Measurements from ENCODE around the gene FEN1.

FEN1 gene

GRCh38 chr11:61774411-61774810, 18.3 kb upstream of the FEN1 start:
- no peak for DNase-seq (ENCODE audit: extremely low read depth in 1 of 2, low read depth in 1 of 2)

DNA sequence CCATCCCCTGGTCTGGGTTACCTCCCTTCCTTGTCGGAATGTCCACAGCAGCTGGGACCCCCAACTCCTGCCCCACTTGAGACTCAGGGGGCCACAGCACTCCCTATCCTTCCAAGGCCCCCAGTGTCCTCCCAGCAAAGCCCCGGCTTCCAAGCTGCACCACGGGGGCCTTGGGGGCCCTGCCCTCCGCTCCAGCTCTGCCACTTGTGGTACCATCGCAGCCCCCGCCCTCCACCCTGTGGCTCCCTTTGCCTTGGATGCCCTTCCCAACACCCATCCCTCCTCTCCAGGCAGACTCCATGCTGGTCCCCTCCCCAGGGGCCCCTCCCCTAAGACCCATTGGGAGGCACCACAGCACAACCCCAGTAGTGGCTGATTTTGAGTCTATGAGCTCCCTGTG, 17.6 kb upstream of the FEN1 start:
- no peak for DNase-seq (ENCODE audit: extremely low read depth in 1 of 2, low read depth in 1 of 2)

- DNase-seq (ENCODE audit: extremely low read depth in 1 of 2, low read depth in 1 of 2): no peak
These were observed 16.8 kb upstream of the FEN1 start for GRCh38 chr11:61775606-61776554.

- peak; percentile 35 to 54 for DNase-seq (ENCODE audit: extremely low read depth in 1 of 2, low read depth in 1 of 2)
These were observed 16.1 kb upstream of the FEN1 start for GRCh38 chr11:61776561-61777075.

DNA sequence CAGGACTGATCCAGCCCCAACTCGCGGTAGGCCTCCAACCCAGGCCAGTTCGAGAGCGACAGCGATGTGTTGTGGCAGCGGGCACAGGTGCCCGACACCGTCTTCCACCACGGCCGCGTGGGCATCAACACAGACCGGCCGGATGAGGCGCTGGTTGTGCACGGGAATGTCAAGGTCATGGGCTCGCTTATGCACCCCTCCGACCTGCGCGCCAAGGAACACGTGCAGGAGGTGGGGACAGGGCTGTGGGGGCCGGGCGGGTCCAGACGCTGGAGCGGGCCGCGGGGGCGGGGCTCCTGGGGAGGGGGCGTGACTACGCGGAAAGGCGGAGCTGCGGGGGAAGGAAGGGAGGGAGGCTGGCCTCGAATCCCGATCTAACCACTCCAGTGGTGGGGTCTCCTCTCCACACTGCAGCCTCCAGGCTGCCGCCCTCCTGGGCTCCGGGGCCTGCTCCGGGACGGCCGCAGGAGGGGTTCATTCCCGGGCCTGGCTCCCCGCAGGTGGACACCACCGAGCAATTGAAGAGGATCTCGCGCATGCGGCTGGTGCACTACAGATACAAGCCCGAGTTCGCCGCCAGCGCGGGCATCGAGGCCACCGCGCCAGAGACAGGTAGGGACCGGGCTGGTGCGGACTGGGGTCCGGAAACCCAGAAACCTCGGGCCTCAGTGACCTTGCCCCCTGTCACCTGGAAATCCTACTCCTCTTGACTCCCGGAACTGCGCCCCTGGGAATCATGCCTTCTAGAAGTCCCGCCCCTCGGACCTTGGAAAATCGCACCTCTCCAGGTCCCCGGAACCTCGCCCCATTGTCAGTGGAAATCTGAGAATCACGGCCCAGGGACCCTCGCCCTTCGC, 15.2 kb upstream of the FEN1 start:
- DNase-seq (ENCODE audit: extremely low read depth in 1 of 2, low read depth in 1 of 2): peak in 1 of 2 donors; percentile 25

DNA sequence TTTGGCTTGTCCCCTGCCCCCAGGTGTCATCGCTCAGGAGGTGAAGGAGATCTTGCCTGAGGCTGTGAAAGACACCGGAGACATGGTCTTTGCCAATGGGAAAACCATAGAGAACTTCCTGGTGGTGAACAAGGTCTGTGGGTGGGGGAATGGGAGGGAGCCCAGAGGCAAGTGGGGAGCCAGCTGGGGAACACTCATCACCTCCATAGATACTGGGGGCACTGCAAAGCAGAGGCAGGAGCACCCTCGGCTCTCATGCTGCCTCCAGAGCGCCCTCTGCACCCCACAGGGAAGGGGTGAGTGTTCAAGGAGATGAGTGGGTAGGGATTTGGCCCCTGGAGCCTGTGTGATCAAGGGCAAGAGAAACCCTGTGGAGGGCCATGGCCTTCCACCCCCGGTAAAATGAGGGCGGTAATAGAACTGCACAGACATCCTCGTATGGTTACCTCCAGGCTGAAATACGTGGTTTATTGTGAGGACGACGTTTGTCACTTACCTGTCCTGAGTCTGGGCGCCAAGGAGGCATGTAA, 14.3 kb upstream of the FEN1 start:
- no peak for DNase-seq (ENCODE audit: extremely low read depth in 1 of 2, low read depth in 1 of 2)

DNA sequence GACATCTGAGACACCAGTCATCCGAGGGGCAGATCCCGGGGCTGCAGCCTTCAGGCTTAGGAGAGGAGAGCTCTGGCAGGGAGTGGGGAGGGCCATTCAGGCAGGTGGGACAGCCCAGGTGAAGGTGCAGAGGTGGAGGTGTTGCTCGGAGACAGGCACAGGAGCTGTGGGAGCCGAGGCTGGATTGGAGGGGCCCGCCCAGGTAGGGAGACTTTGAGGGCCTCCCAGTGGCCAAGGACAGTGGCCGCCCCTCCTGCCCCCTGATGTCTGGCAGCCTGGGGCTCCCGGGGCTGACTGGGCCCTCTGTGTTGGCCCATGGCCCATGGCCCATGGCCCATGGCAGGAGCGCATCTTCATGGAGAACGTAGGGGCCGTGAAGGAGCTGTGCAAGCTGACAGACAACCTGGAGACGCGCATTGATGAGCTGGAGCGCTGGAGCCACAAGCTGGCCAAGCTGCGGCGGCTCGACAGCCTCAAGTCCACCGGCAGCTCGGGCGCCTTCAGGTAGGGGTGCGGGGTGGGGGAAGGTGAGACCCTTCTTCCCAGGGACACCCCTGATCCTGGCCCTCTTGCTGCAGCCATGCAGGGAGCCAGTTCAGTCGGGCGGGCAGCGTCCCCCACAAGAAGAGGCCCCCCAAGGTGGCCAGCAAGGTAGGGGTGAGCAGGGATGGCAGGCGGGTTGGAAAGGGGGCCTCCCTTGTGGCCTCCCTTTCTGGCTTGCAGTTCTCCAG, 13.6 kb upstream of the FEN1 start:
- DNase-seq (ENCODE audit: extremely low read depth in 1 of 2, low read depth in 1 of 2): no peak

DNA sequence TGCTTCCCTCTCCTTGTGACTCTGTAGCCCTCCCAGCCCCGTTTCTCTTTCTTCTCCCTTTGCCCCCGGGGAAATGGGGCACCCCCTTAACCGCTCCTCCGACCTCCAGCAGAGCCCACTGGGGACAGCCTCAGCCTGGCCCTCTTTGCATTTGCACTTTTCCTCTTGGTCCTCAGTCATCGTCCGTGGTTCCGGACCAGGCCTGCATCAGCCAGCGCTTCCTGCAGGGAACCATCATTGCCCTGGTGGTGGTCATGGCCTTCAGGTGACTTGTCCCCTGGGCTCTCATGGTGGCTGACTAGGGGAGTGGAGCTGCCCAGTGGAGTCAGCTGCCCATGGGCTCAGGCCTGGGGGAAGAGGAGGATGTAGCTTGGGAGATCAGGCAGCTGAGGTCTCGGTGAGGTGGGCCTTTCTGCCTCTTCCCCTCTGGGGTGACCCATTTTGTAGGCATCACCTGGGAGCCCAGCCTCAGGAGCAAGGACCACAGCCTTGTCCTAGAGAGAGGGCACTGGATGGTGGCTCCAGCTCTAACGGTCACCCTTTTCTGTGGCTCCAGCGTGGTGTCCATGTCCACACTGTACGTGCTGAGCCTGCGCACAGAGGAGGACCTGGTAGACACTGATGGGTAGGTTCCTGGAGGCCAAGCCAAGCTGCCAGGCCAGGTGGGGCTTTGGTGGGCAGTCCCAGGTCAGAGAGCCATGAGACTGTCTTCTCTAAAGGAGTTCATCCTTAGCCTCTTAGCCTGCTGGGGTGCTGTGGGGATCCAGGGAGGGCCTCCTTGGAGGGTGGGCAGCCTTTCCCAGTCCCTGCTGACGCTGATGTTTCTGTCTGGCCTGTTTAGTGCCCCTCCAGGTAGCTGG, 12.8 kb upstream of the FEN1 start:
- DNase-seq (ENCODE audit: extremely low read depth in 1 of 2, low read depth in 1 of 2): no peak

- DNase-seq (ENCODE audit: extremely low read depth in 1 of 2, low read depth in 1 of 2): no peak
These were observed 12.0 kb upstream of the FEN1 start for GRCh38 chr11:61780581-61781162.

GRCh38 chr11:61781585-61781984, 11.1 kb upstream of the FEN1 start:
- no peak for DNase-seq (ENCODE audit: extremely low read depth in 1 of 2, low read depth in 1 of 2)

- no peak for DNase-seq (ENCODE audit: extremely low read depth in 1 of 2, low read depth in 1 of 2)
These were observed 10.4 kb upstream of the FEN1 start for GRCh38 chr11:61782299-61782698.

DNA sequence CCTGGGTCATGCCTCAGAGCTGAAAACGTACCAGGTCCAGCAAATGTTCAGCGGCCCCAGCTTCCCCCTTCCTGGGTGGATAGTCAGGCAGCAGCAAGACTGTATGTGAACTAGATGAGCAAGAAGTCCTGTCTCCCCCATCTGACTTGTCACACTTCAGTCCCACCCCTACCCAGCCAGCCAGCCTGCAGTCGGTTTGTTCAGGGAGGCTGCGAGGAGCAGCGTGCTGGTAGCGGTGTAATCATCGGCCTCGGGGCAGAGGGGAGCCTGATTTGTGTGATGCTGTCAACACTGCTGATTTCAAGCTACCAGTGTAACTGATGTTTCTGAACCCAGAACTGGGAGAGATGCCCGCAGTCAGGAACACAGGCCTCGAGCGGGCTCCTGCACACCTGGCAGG, 9.9 kb upstream of the FEN1 start:
- no peak for DNase-seq (ENCODE audit: extremely low read depth in 1 of 2, low read depth in 1 of 2)

GRCh38 chr11:61783717-61784505, 8.8 kb upstream of the FEN1 start:
- DNase-seq (ENCODE audit: extremely low read depth in 1 of 2, low read depth in 1 of 2): no peak

GRCh38 chr11:61784506-61784805, 8.3 kb upstream of the FEN1 start:
- no peak for DNase-seq (ENCODE audit: extremely low read depth in 1 of 2, low read depth in 1 of 2)

DNA sequence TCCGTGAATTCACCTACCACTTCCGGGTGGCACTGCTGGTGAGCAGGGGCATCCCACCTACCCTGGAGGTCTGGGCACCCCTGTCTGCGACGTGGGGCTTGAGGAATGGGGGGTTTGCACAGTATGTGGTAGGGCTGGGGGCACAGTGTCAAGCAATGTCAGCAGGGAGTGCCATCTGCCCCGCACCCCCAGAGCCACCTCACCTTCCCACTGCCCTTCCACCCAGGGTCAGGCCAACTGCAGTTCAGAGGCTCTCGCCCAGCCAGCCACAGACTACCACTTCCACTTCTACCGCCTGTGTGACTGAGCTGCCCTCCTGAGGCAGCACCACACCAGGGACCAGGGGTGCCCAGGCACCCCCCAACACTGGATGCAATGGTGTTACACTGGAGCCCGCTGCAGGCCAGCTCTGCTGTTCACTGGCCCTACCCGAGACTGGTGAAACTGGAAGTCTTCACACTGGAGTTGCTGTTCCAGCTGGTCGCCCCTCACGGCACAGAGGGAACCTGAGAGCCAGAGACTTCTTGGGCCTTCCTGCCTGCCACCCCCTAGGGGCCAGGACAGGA, 6.8 kb upstream of the FEN1 start:
- no peak for DNase-seq (ENCODE audit: extremely low read depth in 1 of 2, low read depth in 1 of 2)

DNA sequence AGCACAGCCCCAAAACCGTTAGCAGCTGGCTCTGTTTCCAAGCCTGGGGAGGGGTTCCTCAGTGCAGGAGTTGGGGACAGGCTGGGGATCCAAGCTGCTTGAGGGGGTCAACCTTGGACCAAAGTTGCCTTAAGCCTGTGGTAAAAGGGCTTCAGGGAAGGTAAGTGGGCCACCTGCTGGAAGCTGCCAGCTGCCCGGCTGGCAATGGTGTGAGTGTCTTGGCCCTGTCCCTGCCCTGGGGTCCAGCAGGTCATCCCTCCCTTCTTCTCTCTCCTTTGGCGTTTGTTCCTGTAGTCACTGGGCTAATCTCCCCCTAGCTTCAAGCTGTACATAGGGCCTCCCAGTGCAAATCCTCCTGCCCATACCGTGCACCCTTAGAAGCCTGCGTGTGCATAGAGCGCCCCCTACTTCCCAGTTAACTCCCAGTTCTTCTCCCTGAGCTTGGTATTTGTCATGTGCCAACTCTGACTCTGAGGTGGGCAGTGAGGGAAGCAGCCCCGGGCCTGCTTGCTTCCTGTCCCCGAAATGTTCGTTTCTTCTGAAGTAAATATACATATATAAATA, 4.7 kb upstream of the FEN1 start:
- DNase-seq (ENCODE audit: extremely low read depth in 1 of 2, low read depth in 1 of 2): no peak

GRCh38 chr11:61791737-61792309, 888 bp upstream of the FEN1 start:
- peak in 1 of 2 donors; percentile 46 for DNase-seq (ENCODE audit: extremely low read depth in 1 of 2, low read depth in 1 of 2)
